Measurements from ENCODE around the gene SEMA6A. TPM values are rescaled to one million over a fixed set of nuclear protein-coding genes. Genes with fewer than 3 reads are reported as not detected.

SEMA6A gene
- total RNA-seq, 3 donors from 2014 or later: 33.9 to 40.3 (median 35.6) TPM

GRCh38 chr5:116495786-116496357 is 78.8 kb downstream of the SEMA6A start:
- Histone ChIP-seq H3K27me3 (no peaks in the 10 kb centered on the region), H3K4me3 (no peak overlapping the region), H3K9me3 (no peaks in the 10 kb centered on the region), H3K4me1 (no peaks in the 10 kb centered on the region), H3K36me3 (peaks cover 7% of the 10 kb centered on the region), H3K27ac (no peak overlapping the region)
- intact Hi-C loops (cut with DNase I; ENCODE audit: low total_unique reads): no loop called here
- DNase-seq (ENCODE audit: low spot score in 2 of 2): no peak
- TF ChIP-seq POLR2A (IDR thresholded peaks at IDR 0.05) (no peak), CTCF (IDR thresholded peaks at IDR 0.05) (no peak), POLR2AphosphoS5 (IDR thresholded peaks at IDR 0.05) (no peak)

- H3K27ac ChIP-seq: no peak overlapping the region
- no peaks in the 10 kb centered on the region for H3K4me1 ChIP-seq
- H3K4me3 ChIP-seq: no peak overlapping the region
- DNase-seq (ENCODE audit: low spot score in 2 of 2): no peak
- TF ChIP-seq POLR2AphosphoS5 (IDR thresholded peaks at IDR 0.05): no peak
- no peak for TF ChIP-seq CTCF (IDR thresholded peaks at IDR 0.05)
- TF ChIP-seq POLR2A (IDR thresholded peaks at IDR 0.05): no peak
- H3K27me3 ChIP-seq: no peaks in the 10 kb centered on the region
- H3K9me3 ChIP-seq: no peaks in the 10 kb centered on the region
- peaks cover 7% of the 10 kb centered on the region for H3K36me3 ChIP-seq
- intact Hi-C loops (cut with DNase I; ENCODE audit: low total_unique reads): no loop called here
Observed at GRCh38 chr5:116494784-116495450, 79.7 kb downstream of the SEMA6A start.

GRCh38 chr5:116492776-116493175 is 81.8 kb downstream of the SEMA6A start:
- intact Hi-C loops (cut with DNase I; ENCODE audit: low total_unique reads): no loop called here
- Histone ChIP-seq H3K9me3 (no peaks in the 10 kb centered on the region), H3K27me3 (no peaks in the 10 kb centered on the region), H3K27ac (no peak overlapping the region), H3K4me1 (no peaks in the 10 kb centered on the region), H3K4me3 (no peak overlapping the region), H3K36me3 (peaks cover 7% of the 10 kb centered on the region)
- no peak for TF ChIP-seq POLR2AphosphoS5 (IDR thresholded peaks at IDR 0.05)
- TF ChIP-seq CTCF (IDR thresholded peaks at IDR 0.05): no peak
- TF ChIP-seq POLR2A (IDR thresholded peaks at IDR 0.05): no peak
- no peak for DNase-seq (ENCODE audit: low spot score in 2 of 2)

- no peak overlapping the region for H3K27ac ChIP-seq
- H3K27me3 ChIP-seq: no peaks in the 10 kb centered on the region
- intact Hi-C loops (cut with DNase I; ENCODE audit: low total_unique reads): no loop called here
- no peak for TF ChIP-seq POLR2AphosphoS5 (IDR thresholded peaks at IDR 0.05)
- TF ChIP-seq POLR2A (IDR thresholded peaks at IDR 0.05): no peak
- no peak for TF ChIP-seq CTCF (IDR thresholded peaks at IDR 0.05)
- H3K4me1 ChIP-seq: no peaks in the 10 kb centered on the region
- no peaks in the 10 kb centered on the region for H3K9me3 ChIP-seq
- no peak for DNase-seq (ENCODE audit: low spot score in 2 of 2)
- no peak overlapping the region for H3K4me3 ChIP-seq
- H3K36me3 ChIP-seq: peaks cover 7% of the 10 kb centered on the region
Observed at GRCh38 chr5:116492016-116492623, 82.5 kb downstream of the SEMA6A start.

Measured in breast epithelium (tissue), 4 donors.